ENCODE measurements around the gene RHBDD3.
A peak's percentile ranks its signal among the peaks of the same experiment; 100 is the strongest.

The RHBDD3 gene

DNA sequence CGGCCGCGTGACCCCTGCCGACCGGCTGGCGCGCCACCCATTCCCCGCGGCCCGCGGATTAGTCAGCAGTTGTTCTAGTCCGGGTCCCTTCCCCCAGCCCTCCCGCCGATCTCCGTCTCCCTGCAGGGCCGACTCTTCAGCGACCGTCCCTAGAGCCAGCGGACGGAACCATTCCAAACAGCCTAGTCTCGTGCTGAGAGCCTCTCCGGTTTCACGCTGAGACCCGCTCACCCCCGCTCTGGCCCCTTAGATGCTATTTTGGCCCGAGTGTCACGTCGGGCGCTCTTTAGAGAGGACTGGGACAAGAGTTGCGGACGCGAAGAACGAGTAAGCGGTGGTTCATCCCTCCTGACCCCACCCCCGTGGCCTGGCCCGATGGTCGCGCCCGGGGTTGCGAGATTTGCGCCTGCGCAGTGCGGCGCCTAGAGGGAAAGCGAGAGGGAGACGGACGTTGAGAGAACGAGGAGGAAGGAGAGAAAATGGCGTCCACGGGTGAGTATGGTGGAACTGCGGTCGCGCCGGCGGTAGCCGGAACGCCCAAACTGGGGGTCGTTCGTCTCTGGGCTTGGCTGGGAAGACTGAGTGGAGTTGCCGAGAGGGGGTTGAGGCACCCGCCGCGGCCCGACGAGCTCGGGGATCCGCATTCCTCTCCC is at the start of gene RHBDD3, which contains the start of gene EWSR1 (continued):
- TF ChIP-seq YY2 (tag by site-specific recombination; IDR thresholded peaks at IDR 0.05) (peak; percentile 92), ZNF391 (tag by site-specific recombination; IDR thresholded peaks at IDR 0.05; ENCODE audit: borderline replicate concordance, low read depth) (peak; percentile 84; the same call in 1 of the 2 replicates), ZNF501 (tag by site-specific recombination; IDR thresholded peaks at IDR 0.05) (peak; percentile 80), GLIS2 (tag by site-specific recombination; IDR thresholded peaks at IDR 0.05) (peak; percentile 93), WT1 (tag by site-specific recombination; IDR thresholded peaks at IDR 0.05) (peak; percentile 45; the same call in 1 of the 2 replicates)
- TF ChIP-seq, protein P1, sequence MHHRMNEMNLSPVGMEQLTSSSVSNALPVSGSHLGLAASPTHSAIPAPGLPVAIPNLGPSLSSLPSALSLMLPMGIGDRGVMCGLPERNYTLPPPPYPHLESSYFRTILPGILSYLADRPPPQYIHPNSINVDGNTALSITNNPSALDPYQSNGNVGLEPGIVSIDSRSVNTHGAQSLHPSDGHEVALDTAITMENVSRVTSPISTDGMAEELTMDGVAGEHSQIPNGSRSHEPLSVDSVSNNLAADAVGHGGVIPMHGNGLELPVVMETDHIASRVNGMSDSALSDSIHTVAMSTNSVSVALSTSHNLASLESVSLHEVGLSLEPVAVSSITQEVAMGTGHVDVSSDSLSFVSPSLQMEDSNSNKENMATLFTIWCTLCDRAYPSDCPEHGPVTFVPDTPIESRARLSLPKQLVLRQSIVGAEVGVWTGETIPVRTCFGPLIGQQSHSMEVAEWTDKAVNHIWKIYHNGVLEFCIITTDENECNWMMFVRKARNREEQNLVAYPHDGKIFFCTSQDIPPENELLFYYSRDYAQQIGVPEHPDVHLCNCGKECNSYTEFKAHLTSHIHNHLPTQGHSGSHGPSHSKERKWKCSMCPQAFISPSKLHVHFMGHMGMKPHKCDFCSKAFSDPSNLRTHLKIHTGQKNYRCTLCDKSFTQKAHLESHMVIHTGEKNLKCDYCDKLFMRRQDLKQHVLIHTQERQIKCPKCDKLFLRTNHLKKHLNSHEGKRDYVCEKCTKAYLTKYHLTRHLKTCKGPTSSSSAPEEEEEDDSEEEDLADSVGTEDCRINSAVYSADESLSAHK (tag by site-specific recombination; IDR thresholded peaks at IDR 0.05), result peak; percentile 64

DNA sequence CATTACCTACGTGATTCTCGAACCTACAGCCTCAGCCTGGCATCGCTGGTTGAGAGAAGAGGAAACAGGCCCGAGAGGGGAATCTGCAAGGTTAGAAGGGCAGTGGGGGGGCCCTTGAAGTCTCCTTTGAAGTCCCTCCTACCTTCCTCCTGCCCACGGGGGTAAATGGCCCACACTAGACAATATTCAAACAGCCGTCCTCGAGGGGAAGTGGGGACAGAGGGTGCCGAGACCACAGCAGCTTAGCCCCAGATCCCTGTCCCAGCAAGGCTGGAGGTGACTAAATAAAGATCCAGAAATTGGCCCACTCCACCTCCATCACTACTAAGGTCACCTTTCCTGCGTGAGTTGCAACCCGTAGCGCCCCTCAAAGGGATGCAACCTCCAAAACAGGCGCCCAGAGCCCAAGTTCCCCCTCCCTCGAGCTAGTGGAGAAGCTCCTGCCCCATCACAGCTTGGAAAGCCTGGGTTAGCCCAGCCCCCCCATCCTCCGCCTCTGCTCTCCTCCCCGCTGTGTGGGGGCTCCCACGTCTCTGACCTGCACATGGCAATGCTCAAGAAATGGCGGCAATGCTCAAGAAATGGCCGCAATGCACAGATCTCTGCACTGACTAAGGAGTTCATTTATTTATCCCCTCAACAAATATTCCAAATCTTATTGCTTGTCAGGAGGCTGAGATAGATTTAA is 48.5 kb upstream of the RHBDD3 start:
- Histone ChIP-seq H3K4me3 (ENCODE audit: low read depth, low read length) (no peak overlapping the region), H3K27ac (ENCODE audit: extremely low read depth, low read depth, low read length) (no peak overlapping the region), H3K9me3 (ENCODE audit: control insufficient read depth, insufficient read depth, low read depth, low read length) (no peaks in the 10 kb centered on the region), H3K36me3 (ENCODE audit: control insufficient read depth in 2 of 2, insufficient read depth in 1 of 2, low read length in 2 of 2) (no peaks in the 10 kb centered on the region), H3K4me1 (ENCODE audit: control insufficient read depth, insufficient read depth, low read length) (peaks cover 7% of the 10 kb centered on the region)
- ChIA-PET POLR2A (no interaction called here), CTCF (interaction anchor here (0.6 to 2.0 kb wide), 7 partner anchors 10 to 310 kb away, joined by 3 to 7 read pairs (median 6); partner anchors contain the start of gene GAS2L1)
- TF ChIP-seq ZFHX2 (tag by site-specific recombination; conservative IDR thresholded peaks at IDR 0.05) (peak; percentile 33; the same call in 1 of the 2 replicates), ZNF341 (tag by site-specific recombination; IDR thresholded peaks at IDR 0.05; ENCODE audit: low read depth) (peak; percentile 8; the same call in 1 of the 2 replicates), EGR2 (tag by site-specific recombination; IDR thresholded peaks at IDR 0.05; ENCODE audit: low read depth) (0 out of 2 replicates have a peak, but pooled peaks have one; percentile 37), ZNF16 (tag by site-specific recombination; IDR thresholded peaks at IDR 0.05; ENCODE audit: low read depth) (no peak), ZNF610 (tag by site-specific recombination; IDR thresholded peaks at IDR 0.05; ENCODE audit: borderline replicate concordance) (no peak)

DNA sequence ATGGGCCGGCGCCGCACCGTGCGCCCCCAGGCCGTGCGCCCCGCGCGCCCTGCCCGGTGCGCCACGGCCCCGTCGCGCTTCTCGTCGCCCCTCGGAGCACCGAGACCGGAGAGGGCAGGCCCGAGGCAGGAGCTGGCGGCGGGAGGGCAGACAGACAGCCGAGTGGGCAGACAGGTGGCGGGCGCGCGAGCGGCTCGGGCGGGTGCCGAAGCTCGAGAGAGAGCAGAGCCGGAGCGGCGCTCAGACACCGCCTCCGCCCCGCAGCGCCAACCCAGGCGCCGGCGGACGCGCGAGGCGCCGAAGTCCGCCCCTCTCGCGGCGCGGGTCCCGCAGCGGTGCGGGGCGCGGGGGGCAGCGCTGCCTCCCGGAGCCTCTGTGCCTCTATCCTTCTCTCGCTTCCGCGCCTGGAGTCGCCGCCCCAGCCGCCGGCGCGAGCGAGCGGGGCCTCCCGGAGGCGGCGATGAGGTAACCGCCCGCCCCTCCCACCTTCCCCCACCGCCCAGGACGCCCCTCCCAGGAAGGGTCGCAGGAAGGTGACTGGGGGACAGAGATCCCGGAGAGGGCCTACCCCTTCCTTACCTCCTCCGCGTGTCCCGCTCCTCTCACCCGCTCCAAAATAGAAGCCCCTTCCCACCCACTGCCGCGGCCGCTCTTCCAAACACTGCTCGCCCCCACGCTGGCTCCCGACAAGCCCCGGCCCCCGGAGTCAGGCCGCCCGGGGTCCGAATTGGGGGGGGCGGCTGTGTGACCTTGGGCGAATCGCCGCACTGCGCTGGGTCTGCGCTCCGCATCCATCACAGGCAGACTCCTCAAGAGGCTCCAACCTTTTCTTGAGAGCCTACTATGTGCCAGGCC is 47.7 kb upstream of the RHBDD3 start, which contains the start of gene RASL10A:
Gene RASL10A (minus strand): TSS at position 412 of the 855 bp plus-strand sequence. CDS start 451 bp downstream, outside the sequence.
- POLR2A ChIA-PET, result interaction anchor here (1.1 to 1.8 kb wide), 2 partner anchors 9 to 19 kb away, joined by 3 to 4 read pairs; partner anchors contain the start of gene GAS2L1
- peak within 1 kb of the TSS; percentile 40 for H3K4me3 ChIP-seq (ENCODE audit: low read depth, low read length)

More for the DNA sequence above, 47.7 kb upstream of the RHBDD3 start, which contains the start of gene RASL10A:
- no peaks in the 10 kb centered on the region for H3K9me3 ChIP-seq (ENCODE audit: control insufficient read depth, insufficient read depth, low read depth, low read length)
- CTCF ChIA-PET, result interaction anchor here (2.0 kb wide), 1 partner anchor 10 kb away, joined by 6 read pairs; the partner anchor contains the start of gene GAS2L1
- H3K36me3 ChIP-seq (ENCODE audit: control insufficient read depth in 2 of 2, insufficient read depth in 1 of 2, low read length in 2 of 2), result no peaks in the 10 kb centered on the region
- TF ChIP-seq EGR2 (tag by site-specific recombination; IDR thresholded peaks at IDR 0.05; ENCODE audit: low read depth) (peak; percentile 31; the same call in 1 of the 2 replicates), ZNF341 (tag by site-specific recombination; IDR thresholded peaks at IDR 0.05; ENCODE audit: low read depth) (peak; percentile 85), ZNF292 (tag by site-specific recombination; IDR thresholded peaks at IDR 0.05; ENCODE audit: borderline replicate concordance, low read depth) (no peak), MYNN (tag by site-specific recombination; IDR thresholded peaks at IDR 0.05; ENCODE audit: borderline replicate concordance) (0 out of 2 replicates have a peak, but pooled peaks have one; percentile 21), ZNF169 (tag by site-specific recombination; IDR thresholded peaks at IDR 0.05) (no peak), ZFHX2 (tag by site-specific recombination; conservative IDR thresholded peaks at IDR 0.05) (peak; percentile 61; the same call in 1 of the 2 replicates), GLIS2 (tag by site-specific recombination; IDR thresholded peaks at IDR 0.05) (peak; percentile 44), ZIC2 (tag by site-specific recombination; IDR thresholded peaks at IDR 0.05) (0 out of 2 replicates have a peak, but pooled peaks have one; percentile 14), BCL11A (tag by site-specific recombination; IDR thresholded peaks at IDR 0.05; ENCODE audit: low read depth) (no peak)
- TF ChIP-seq, protein P2, sequence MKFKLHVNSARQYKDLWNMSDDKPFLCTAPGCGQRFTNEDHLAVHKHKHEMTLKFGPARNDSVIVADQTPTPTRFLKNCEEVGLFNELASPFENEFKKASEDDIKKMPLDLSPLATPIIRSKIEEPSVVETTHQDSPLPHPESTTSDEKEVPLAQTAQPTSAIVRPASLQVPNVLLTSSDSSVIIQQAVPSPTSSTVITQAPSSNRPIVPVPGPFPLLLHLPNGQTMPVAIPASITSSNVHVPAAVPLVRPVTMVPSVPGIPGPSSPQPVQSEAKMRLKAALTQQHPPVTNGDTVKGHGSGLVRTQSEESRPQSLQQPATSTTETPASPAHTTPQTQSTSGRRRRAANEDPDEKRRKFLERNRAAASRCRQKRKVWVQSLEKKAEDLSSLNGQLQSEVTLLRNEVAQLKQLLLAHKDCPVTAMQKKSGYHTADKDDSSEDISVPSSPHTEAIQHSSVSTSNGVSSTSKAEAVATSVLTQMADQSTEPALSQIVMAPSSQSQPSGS (tag by site-specific recombination; IDR thresholded peaks at IDR 0.05; ENCODE audit: low read depth), result no peak
- TF ChIP-seq, protein P3, sequence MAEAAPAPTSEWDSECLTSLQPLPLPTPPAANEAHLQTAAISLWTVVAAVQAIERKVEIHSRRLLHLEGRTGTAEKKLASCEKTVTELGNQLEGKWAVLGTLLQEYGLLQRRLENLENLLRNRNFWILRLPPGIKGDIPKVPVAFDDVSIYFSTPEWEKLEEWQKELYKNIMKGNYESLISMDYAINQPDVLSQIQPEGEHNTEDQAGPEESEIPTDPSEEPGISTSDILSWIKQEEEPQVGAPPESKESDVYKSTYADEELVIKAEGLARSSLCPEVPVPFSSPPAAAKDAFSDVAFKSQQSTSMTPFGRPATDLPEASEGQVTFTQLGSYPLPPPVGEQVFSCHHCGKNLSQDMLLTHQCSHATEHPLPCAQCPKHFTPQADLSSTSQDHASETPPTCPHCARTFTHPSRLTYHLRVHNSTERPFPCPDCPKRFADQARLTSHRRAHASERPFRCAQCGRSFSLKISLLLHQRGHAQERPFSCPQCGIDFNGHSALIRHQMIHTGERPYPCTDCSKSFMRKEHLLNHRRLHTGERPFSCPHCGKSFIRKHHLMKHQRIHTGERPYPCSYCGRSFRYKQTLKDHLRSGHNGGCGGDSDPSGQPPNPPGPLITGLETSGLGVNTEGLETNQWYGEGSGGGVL (tag by site-specific recombination; IDR thresholded peaks at IDR 0.05), result peak; percentile 49; the same call in 1 of the 2 replicates
- no peak within 1 kb of the TSS; the same call in 1 of the 2 replicates for H3K27ac ChIP-seq (ENCODE audit: extremely low read depth, low read depth, low read length)
- peaks cover 14% of the 10 kb centered on the region for H3K4me1 ChIP-seq (ENCODE audit: control insufficient read depth, insufficient read depth, low read length)

All from HEK293 (cell line).